GM04503 (cell line): ENCODE data around the gene SLC25A22.

Experiments used
- DNase-seq: peaks from one replicate; pipeline ENCODE4 v3.0.0-alpha.2; 2012; ENCODE audit warnings: low read depth

The SLC25A22 gene

GRCh38 chr11:833849-834311 lies 35.8 kb upstream of the SLC25A22 start:
- DNase-seq: no peak

- no peak for DNase-seq
Observed at GRCh38 chr11:833114-833791, 35.2 kb upstream of the SLC25A22 start.

GRCh38 chr11:832529-833113 lies 34.5 kb upstream of the SLC25A22 start, which contains the start of gene CD151:
Gene CD151, plus strand, starts transcription at chr11:832952. Its CDS starts 3,118 bp downstream, at chr11:836070.
- no peak for DNase-seq

- DNase-seq: no peak
Observed at GRCh38 chr11:831961-832528, 34.0 kb upstream of the SLC25A22 start.

- DNase-seq: no peak
Observed at GRCh38 chr11:831118-831864, 33.2 kb upstream of the SLC25A22 start.

DNA sequence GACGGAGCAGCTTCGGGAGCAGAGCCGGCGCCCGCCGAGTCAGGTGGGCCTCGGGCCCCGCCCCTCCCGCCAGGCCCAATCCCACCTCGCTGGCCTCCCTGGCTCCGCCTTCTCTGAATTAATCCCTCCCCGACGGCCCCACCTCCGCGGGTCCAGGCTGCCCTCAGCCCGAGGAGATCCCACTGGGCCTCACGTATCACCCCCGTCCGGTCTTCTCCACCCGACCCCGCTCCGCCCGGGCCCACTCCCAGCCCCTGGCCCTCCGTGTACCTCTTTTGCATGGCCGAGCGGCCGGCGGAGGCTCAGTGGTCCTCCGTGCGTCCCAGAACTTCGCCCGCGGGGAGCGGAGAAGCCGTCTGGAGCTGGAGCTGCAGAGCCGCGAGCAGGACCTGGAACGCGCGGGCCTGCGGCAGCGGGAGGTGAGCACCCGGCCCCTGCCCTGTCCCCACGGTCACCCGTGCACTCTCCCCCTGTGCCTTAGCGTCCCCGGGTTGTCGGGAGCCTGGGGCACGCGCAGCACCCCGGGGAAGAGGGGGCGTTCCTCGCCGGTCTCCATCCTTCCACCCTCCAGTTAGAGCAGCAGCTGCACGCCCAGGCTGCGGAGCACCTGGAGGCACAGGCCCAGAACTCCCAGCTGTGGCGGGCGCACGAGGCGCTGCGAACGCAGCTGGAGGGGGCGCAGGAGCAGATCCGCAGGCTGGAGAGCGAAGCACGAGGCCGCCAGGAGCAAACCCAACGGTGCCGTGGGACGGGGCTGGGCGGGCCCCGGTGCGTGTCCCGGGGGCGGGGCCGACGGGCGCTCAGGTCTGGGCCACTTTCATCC lies 32.4 kb upstream of the SLC25A22 start:
- DNase-seq: no peak

DNA sequence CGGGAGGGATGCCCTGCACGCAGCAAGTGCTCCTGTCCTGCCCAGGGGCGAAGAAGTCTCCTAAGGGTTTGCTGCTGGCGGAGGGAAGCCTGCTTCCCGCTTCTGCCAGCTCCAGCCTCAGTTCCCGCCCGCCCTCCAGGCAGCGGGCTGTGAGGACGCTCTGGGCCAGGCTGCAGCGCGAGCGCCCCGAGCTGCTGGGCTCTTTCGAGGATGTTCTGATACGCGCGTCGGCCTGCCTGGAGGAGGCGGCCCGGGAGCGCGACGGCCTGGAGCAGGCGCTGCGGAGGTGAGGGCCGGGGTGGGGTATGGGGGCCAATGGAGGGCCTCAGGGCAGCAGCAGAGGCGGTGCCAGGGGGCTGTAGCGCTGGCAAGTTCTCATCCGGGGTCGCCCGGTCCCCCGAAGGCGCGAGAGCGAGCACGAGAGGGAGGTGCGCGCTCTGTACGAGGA lies 31.8 kb upstream of the SLC25A22 start:
- no peak for DNase-seq

GRCh38 chr11:829176-829846 lies 31.2 kb upstream of the SLC25A22 start:
- DNase-seq: no peak

DNA sequence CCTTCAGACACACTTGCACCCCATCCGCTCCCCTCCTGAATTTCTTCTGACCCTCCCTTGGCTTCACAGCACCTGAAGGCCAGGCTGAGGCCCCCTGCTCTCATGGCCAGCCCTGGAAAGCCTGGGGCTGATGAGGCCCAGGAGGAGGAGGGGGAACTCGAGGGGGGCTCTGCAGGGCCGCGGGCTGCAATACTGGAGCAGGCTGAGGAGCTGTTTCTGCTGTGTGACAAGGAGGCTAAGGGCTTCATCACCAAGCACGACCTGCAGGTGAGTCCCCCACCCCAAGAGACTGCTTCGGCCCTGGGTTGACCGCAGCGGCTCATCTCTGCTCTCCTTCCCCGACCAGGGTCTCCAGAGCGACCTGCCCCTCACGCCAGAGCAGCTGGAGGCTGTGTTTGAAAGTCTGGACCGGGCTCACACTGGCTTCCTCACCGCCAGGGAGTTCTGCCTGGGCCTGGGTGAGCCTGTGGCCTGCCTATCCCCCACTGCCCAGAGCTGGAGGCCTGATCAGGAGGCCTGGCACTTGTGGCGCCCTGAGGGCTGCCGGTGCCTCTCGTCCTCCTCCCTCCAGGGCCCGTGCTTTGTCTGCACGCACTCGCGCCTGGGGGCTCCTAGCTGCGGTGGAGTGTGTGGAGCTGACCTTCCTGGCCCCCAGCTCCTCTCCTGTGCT lies 30.6 kb upstream of the SLC25A22 start:
- DNase-seq: no peak

DNA sequence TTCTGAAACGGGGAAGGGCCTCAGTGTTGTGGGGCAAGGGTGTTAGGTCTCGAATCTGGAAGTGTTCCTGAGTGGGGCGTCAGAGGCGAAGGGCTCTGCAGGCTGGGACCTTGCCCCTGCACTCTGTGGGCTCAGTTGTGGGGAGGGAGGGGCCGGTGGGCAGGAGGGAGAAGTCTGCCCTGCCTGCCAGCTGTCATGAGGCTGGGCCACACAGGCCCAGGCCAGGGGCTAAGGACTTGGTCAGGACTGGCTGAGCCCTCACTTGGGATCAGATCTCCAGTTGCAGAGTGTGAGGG lies 29.8 kb upstream of the SLC25A22 start, which contains the start of gene CRACR2B:
Gene CRACR2B, plus strand, starts transcription at position 23 of the 296 bp plus-strand sequence. CDS start 689 bp downstream, outside the sequence.
- no peak for DNase-seq

DNA sequence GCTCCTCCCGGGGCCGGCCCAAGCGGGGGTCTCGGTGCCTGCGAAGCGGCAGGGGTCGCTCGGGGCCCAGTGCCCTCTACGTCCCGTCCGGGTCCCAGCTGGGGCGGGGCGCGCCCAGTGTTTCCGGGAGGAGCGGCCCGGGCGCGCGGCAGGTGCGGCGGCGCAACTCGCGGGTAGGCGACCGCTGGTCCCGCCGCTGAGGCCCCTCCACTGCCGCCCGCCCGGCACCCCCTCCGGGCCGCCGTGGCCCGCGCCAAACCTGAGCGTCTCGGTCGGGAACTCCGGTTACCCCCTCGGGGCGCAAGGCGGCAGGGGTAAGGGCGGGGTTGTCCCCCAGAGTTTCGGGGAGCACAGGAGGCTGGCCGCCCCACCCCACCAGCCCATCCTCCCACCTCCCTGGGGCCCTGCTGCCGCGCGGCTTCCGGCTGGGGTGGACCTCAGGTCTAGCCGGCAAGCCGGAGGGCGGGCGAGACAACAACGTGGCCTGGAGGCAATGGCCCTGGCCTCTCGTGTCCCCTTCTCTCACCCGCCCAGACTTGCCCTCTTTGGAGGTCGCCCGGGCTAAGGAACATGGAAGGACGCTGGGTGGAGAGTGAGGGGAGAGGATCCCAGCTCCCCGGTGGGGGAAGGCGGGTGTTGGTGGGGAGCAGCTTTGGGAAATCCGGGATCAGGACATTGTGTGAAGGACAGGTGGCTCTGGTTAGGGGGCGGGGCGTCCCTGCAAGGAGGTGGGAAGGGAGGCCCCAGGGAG lies 29.2 kb upstream of the SLC25A22 start:
- DNase-seq: no peak

DNA sequence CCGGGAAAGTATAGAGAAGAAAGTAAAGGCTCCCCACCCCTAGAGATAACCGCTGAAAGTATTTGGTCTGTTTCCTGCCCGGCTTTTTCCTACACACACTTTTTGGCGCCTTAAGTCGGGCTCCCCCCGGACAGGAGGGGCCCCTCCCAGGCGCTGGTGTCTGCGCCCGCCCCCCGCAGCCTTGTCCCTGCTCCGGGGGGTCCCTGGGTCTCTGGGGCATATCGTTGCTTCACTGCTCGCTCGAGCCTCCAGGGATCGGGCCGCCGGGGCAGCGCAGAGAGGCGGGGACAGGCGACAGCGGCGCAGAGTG lies 28.7 kb upstream of the SLC25A22 start:
- no peak for DNase-seq

GRCh38 chr11:826227-826621 lies 28.1 kb upstream of the SLC25A22 start:
- no peak for DNase-seq

- no peak for DNase-seq
Observed at GRCh38 chr11:825366-826226, 27.5 kb upstream of the SLC25A22 start.

DNA sequence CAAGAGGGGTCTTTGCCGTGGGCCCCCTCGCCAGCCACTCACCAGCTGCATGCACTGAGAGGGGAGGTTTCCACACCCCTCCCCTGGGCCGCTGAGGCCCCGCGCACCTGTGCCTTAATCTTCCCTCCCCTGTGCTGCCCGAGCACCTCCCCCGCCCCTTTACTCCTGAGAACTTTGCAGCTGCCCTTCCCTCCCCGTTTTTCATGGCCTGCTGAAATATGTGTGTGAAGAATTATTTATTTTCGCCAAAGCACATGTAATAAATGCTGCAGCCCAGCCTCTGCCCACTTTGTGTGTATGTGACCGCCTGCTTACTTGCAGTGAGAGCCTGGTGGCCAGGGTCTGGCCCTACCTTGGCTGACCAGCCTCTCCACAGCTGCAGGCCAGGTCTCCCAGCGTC lies 26.9 kb upstream of the SLC25A22 start:
- DNase-seq: no peak

- no peak for DNase-seq
Observed at GRCh38 chr11:824292-824880, 26.3 kb upstream of the SLC25A22 start.

DNA sequence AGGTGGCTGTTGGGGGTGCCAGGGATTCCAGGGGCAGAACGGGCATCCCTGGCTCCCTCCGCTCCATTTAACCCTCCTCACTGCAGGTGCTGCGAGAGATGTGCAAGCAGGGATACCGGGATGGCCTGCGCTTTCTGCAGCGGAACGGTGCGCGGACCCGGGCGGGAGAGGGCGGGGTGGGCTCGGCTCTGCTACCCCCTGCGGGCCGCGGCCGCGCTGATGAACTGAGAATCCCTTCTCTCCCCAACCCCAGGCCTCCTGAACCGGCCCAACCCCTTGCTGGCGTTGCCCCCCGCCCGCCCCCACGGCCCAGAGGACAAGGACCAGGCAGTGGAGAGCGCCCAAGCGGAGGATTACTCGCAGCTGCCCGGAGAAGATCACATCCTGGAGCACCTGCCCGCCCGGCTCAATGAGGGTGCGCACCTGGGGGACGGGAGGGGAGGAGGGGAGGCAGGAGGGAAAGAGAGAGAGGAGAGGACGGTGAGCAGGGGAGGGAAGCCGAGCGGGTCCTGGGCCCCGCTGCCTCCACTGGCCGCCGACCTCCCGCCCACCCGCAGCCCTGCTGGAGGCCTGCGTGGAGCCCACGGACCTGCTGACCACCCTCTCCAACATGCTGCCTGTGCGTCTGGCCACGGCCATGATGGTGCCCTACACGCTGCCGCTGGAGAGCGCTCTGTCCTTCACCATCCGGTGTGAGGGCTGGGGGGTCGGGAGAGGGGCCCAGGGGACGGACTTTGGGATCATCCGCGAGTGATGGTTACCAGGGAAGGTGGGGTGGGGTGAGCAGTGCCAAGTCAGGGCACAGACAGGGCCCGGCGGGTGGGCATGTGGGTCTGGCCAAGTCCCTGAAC lies 25.6 kb upstream of the SLC25A22 start:
- DNase-seq: no peak
